ENCODE data around the gene EHD4. TPM values are rescaled to one million over a fixed set of nuclear protein-coding genes. Genes with fewer than 3 reads are reported as not detected.

The EHD4 gene
- polyA plus RNA-seq, 1 donor (not counting 4 experiments of a cell fraction or from before 2014, with no cell fraction given): 31.5 TPM

DNA sequence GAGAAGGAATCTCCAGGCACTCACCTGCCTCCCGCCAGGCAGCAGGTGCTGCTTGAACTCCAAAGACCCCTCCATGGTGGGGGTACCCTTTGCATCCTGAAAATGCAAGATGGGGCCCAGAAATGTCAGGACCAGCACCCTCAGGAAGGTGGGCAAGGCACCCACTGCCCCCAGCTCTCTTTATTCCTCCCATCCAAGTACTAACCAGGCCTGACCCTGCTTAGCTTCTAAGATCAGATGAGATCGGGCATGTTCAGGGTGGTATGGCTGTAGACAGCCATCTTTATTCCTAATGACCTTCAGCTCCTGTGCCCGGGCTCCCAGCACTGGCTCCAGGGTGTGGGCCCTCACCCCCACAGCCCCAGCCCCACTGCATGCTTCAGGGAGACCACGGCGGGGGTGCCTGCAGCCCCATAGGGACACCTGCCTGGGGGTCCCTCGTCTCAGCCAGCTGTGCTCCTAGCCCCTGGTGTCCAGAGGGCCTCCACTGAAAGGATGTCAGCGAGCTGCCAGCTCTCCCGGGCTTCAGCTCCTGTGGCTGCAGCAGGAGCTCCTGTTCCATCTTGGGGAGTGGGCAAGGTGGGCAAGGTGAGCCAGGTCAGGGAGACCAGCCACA lies 120.5 kb downstream of the EHD4 start:
- no peaks in the 10 kb centered on the region for H3K9me3 ChIP-seq (ENCODE audit: control insufficient read depth, low read depth, low read length)
- H2AFZ ChIP-seq (ENCODE audit: control insufficient read depth, low read length): no peak overlapping the region
- H3K9ac ChIP-seq (ENCODE audit: control insufficient read depth, extremely low read depth, insufficient read depth, low read length): no peak overlapping the region
- peaks cover 9 to 14% of the 10 kb centered on the region in 2 experiments for H3K36me3 ChIP-seq (ENCODE audit: control insufficient read depth in 2 of 2, extremely low read depth in 1 of 2, insufficient read depth in 2 of 2, low read length in 2 of 2)
- H3K4me2 ChIP-seq (ENCODE audit: control insufficient read depth, extremely low read depth, insufficient read depth, low read depth, low read length): no peak overlapping the region
- H3K27ac ChIP-seq (ENCODE audit: control insufficient read depth, insufficient read depth, low read length): no peak overlapping the region
- no peaks in the 10 kb centered on the region for H3K9me1 ChIP-seq (ENCODE audit: control insufficient read depth, extremely low read depth, insufficient read depth, low read length)
- H3K4me1 ChIP-seq (ENCODE audit: control insufficient read depth, extremely low read depth, insufficient read depth, low read length): peaks cover 22% of the 10 kb centered on the region
- no peaks in the 10 kb centered on the region for H3K79me2 ChIP-seq (ENCODE audit: control insufficient read depth, insufficient read depth, low read length)
- FAIRE-seq (no peak), DNase-seq (ENCODE audit: low read depth, low spot score) (no peak)
- TF ChIP-seq EZH2 (IDR thresholded peaks at IDR 0.05; ENCODE audit: low read length) (no peak), CTCF (optimal IDR thresholded peaks at IDR 0.05 in 1 of 3, IDR thresholded peaks at IDR 0.05 in 1 of 3, conservative IDR thresholded peaks at IDR 0.05 in 1 of 3; ENCODE audit: extremely low read depth in 1 of 3, insufficient read depth in 2 of 3, low read length in 3 of 3) (no peak)
- peaks cover 16% of the 10 kb centered on the region for H3K27me3 ChIP-seq (ENCODE audit: control insufficient read depth, extremely low read depth, insufficient read depth, low read length)
- dilution Hi-C loops (cut with MboI; ENCODE audit: extremely low pct_ligation_motif_present, low sequenced_read_pairs): no loop called here
- no peaks in the 10 kb centered on the region for H4K20me1 ChIP-seq (ENCODE audit: control insufficient read depth, extremely low read depth, insufficient read depth, low read length)
- H3K4me3 ChIP-seq (ENCODE audit: control insufficient read depth in 2 of 3, extremely low read depth in 1 of 3, insufficient read depth in 2 of 3, low read depth in 1 of 3, low read length in 3 of 3): no peak overlapping the region

DNA sequence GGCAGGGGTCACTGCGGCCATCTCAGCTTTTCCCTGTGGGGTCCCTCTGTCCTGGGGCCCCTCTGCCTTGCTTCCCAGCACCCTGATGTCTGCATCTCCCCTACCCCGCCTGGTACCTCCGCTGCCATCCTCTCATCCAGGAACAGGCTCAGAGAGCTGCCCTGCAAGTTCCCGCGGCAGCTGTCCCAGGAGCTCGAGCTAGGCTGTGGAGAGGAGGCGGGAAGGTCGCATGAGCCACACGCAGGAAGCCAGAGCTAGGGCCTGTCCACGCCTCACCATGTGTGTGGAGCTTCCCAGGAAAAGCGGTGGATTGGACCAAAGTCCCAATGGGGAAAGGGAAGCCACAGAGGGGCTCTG lies 121.2 kb downstream of the EHD4 start:
- DNase-seq (ENCODE audit: low read depth, low spot score): no peak
- Histone ChIP-seq H3K27me3 (ENCODE audit: control insufficient read depth, extremely low read depth, insufficient read depth, low read length) (peaks cover 16% of the 10 kb centered on the region), H3K27ac (ENCODE audit: control insufficient read depth, insufficient read depth, low read length) (no peak overlapping the region), H3K9me1 (ENCODE audit: control insufficient read depth, extremely low read depth, insufficient read depth, low read length) (no peaks in the 10 kb centered on the region), H3K4me3 (ENCODE audit: control insufficient read depth in 2 of 3, extremely low read depth in 1 of 3, insufficient read depth in 2 of 3, low read depth in 1 of 3, low read length in 3 of 3) (no peak overlapping the region), H2AFZ (ENCODE audit: control insufficient read depth, low read length) (no peak overlapping the region), H3K79me2 (ENCODE audit: control insufficient read depth, insufficient read depth, low read length) (no peaks in the 10 kb centered on the region), H3K4me2 (ENCODE audit: control insufficient read depth, extremely low read depth, insufficient read depth, low read depth, low read length) (no peak overlapping the region), H3K9me3 (ENCODE audit: control insufficient read depth, low read depth, low read length) (no peaks in the 10 kb centered on the region), H3K9ac (ENCODE audit: control insufficient read depth, extremely low read depth, insufficient read depth, low read length) (no peak overlapping the region), H3K36me3 (ENCODE audit: control insufficient read depth in 2 of 2, extremely low read depth in 1 of 2, insufficient read depth in 2 of 2, low read length in 2 of 2) (peaks cover 10 to 16% of the 10 kb centered on the region in 2 experiments), H3K4me1 (ENCODE audit: control insufficient read depth, extremely low read depth, insufficient read depth, low read length) (peaks cover 22% of the 10 kb centered on the region), H4K20me1 (ENCODE audit: control insufficient read depth, extremely low read depth, insufficient read depth, low read length) (no peaks in the 10 kb centered on the region)
- dilution Hi-C loops (cut with MboI; ENCODE audit: extremely low pct_ligation_motif_present, low sequenced_read_pairs): no loop called here
- TF ChIP-seq EZH2 (IDR thresholded peaks at IDR 0.05; ENCODE audit: low read length) (no peak), CTCF (optimal IDR thresholded peaks at IDR 0.05 in 1 of 3, IDR thresholded peaks at IDR 0.05 in 1 of 3, conservative IDR thresholded peaks at IDR 0.05 in 1 of 3; ENCODE audit: extremely low read depth in 1 of 3, insufficient read depth in 2 of 3, low read length in 3 of 3) (no peak)
- FAIRE-seq: no peak
